ENCODE results near the gene TOX2.

DNA sequence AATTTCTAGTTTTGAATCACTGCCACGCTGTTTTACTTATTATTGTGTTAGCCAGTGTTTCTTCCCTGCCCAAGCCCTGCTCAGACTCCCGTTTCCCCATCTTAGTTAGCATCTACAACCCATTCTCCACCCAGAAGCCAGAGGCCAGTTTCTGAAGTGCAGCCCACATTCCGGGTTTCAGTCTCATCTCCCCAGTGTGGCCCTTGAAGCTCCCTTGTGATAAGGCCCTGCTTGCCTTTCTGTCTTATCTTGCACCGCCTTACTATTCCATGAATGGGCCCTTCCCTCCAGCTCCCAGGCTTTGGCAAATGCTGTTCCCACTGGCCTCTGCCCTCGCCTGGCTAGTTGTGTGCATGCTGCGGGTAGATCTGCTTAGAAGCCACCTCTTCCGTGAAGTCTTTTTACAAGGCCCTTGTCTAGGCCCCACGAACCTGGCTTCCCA is 41.1 kb downstream of the TOX2 start:
- TF ChIP-seq, protein P1, sequence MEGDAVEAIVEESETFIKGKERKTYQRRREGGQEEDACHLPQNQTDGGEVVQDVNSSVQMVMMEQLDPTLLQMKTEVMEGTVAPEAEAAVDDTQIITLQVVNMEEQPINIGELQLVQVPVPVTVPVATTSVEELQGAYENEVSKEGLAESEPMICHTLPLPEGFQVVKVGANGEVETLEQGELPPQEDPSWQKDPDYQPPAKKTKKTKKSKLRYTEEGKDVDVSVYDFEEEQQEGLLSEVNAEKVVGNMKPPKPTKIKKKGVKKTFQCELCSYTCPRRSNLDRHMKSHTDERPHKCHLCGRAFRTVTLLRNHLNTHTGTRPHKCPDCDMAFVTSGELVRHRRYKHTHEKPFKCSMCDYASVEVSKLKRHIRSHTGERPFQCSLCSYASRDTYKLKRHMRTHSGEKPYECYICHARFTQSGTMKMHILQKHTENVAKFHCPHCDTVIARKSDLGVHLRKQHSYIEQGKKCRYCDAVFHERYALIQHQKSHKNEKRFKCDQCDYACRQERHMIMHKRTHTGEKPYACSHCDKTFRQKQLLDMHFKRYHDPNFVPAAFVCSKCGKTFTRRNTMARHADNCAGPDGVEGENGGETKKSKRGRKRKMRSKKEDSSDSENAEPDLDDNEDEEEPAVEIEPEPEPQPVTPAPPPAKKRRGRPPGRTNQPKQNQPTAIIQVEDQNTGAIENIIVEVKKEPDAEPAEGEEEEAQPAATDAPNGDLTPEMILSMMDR (IDR thresholded peaks at IDR 0.05): no peak
- TF ChIP-seq TCF7L2 (IDR thresholded peaks at IDR 0.05; ENCODE audit: low read depth, low read length): no peak
- TF ChIP-seq POLR2AphosphoS5 (IDR thresholded peaks at IDR 0.05; ENCODE audit: low read depth, low read length): no peak

Data from Panc1 (cell line).